Nephron progenitor cell (in vitro differentiated cells): ENCODE results near the gene TLR6.

Experiments used
- DNase-seq: peaks from one replicate; pipeline ENCODE4 v3.0.0; 2021
- H3K27ac Mint-ChIP-seq: 2 replicates; pipeline ENCODE4 v1.8.0; 2021; ENCODE audit warnings: mild to moderate bottlenecking, moderate library complexity, mixed read lengths
- H3K27me3 Mint-ChIP-seq: 2 replicates; pipeline ENCODE4 v1.8.0; 2021; ENCODE audit warnings: mild to moderate bottlenecking, low read depth, mixed read lengths; ENCODE audit not compliant: poor library complexity
- H3K36me3 Mint-ChIP-seq: 2 replicates; pipeline ENCODE4 v1.8.0; 2021; ENCODE audit warnings: low read depth, mixed read lengths
- H3K4me1 Mint-ChIP-seq: 2 replicates; pipeline ENCODE4 v1.8.0; 2021; ENCODE audit warnings: mixed read lengths
- H3K4me3 Mint-ChIP-seq: 2 replicates; pipeline ENCODE4 v1.8.0; 2021; ENCODE audit warnings: mild to moderate bottlenecking, moderate library complexity, mixed read lengths
- H3K9me3 Mint-ChIP-seq: 2 replicates; pipeline ENCODE4 v1.8.0; 2021; ENCODE audit warnings: mild to moderate bottlenecking, moderate library complexity, mixed read lengths
- TF ChIP-seq, protein P1 (sequence below): fragments of 200-600 bp; sonication (generic); IDR thresholded peaks from 2 replicates; pipeline ENCODE4 v1.5.0; 2021; ENCODE audit warnings: antibody characterized with exemption

The TLR6 gene

DNA sequence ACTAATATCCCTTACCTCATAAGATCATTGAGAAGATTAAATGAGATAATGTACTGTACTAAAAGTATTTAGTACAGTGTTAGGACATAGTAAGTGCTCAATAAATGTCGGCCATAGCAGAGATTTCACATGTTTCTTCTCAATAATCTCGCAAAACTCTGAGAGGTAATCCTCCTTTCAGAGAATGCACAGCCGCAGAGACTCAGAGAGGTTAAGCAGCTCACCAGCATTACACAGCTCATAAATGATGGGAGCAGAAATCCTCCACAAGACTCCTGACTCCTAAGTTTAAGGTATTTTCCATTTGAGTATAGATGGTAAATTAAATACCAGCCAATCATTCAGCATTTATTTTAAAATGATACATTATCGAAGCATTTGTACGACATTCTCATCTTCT is 45.6 kb upstream of the TLR6 start:
- peaks cover 33% of the 10 kb centered on the region for H3K4me1 Mint-ChIP-seq
- TF ChIP-seq, protein P1, sequence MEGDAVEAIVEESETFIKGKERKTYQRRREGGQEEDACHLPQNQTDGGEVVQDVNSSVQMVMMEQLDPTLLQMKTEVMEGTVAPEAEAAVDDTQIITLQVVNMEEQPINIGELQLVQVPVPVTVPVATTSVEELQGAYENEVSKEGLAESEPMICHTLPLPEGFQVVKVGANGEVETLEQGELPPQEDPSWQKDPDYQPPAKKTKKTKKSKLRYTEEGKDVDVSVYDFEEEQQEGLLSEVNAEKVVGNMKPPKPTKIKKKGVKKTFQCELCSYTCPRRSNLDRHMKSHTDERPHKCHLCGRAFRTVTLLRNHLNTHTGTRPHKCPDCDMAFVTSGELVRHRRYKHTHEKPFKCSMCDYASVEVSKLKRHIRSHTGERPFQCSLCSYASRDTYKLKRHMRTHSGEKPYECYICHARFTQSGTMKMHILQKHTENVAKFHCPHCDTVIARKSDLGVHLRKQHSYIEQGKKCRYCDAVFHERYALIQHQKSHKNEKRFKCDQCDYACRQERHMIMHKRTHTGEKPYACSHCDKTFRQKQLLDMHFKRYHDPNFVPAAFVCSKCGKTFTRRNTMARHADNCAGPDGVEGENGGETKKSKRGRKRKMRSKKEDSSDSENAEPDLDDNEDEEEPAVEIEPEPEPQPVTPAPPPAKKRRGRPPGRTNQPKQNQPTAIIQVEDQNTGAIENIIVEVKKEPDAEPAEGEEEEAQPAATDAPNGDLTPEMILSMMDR = no peak
- no peaks in the 10 kb centered on the region for H3K27me3 Mint-ChIP-seq
- no peaks in the 10 kb centered on the region for H3K9me3 Mint-ChIP-seq
- DNase-seq = no peak
- H3K4me3 Mint-ChIP-seq = no peak overlapping the region
- H3K36me3 Mint-ChIP-seq = peaks cover 25% of the 10 kb centered on the region
- H3K27ac Mint-ChIP-seq = no peak overlapping the region

DNA sequence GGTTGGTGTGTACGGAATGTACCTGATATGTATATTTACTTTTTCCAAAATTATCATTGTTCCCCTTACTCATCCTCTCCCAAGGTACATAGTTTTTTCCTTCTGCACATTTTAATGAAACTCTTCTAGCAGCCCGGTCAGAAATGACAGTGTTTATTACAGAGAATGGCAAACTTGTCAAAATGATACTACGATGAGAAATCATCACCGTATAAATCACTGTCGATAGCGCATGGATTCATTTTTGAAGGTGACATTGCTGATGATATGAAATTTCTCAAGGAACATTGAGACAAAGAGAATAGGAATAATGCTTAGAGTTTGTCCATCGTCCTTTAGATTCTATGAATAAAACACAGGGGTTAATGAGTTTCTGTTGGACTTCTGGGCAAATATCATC is 41.6 kb upstream of the TLR6 start:
- Mint-ChIP-seq H3K4me3 (no peak overlapping the region), H3K27me3 (no peaks in the 10 kb centered on the region), H3K9me3 (no peaks in the 10 kb centered on the region), H3K4me1 (peaks cover 18% of the 10 kb centered on the region), H3K36me3 (peaks cover 32% of the 10 kb centered on the region), H3K27ac (no peak overlapping the region)
- TF ChIP-seq, protein P1 = no peak
- no peak for DNase-seq

GRCh38 chr4:38896940-38897339 is 40.3 kb upstream of the TLR6 start:
- H3K36me3 Mint-ChIP-seq = peaks cover 40% of the 10 kb centered on the region
- H3K4me3 Mint-ChIP-seq = no peak overlapping the region
- H3K27ac Mint-ChIP-seq = no peak overlapping the region
- H3K9me3 Mint-ChIP-seq = no peaks in the 10 kb centered on the region
- H3K4me1 Mint-ChIP-seq = peaks cover 15% of the 10 kb centered on the region
- TF ChIP-seq, protein P1 = no peak
- no peaks in the 10 kb centered on the region for H3K27me3 Mint-ChIP-seq
- DNase-seq = no peak

DNA sequence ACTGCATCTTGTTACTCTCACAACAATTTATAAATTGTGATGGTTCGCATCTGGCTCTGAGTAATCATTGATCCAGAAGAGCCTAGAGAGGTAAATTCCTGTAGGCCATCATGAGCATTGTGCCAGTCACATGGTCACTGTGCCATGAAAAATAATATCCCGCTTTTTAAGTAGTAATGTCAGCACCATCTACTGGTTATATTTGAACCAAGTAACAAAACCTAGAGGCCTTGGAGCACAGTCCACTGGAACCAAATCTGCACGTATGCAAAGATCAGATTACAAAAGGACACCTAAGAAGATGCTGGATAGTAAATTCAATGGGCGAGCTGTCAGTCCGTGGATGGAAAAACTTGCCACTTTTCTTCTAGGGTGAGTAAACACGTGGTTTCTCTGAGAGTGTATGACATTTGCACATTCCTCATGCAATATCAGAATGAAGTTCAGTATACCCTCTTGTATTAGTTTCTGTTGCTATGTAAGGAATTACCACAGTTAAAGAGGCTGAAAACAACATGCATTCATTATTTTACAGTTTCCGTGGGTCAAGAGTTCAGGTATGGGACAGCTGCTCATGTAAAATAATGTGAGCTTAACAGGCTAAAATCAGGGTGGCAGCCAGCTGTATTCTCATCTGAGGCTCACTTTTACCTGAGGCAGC is 37.8 kb upstream of the TLR6 start:
- peaks cover 51% of the 10 kb centered on the region for H3K36me3 Mint-ChIP-seq
- H3K27ac Mint-ChIP-seq = peak overlapping the region; percentile 79
- peaks cover 15% of the 10 kb centered on the region for H3K4me1 Mint-ChIP-seq
- H3K9me3 Mint-ChIP-seq = no peaks in the 10 kb centered on the region
- H3K4me3 Mint-ChIP-seq = no peak overlapping the region
- TF ChIP-seq, protein P1 = no peak
- DNase-seq = no peak
- no peaks in the 10 kb centered on the region for H3K27me3 Mint-ChIP-seq

DNA sequence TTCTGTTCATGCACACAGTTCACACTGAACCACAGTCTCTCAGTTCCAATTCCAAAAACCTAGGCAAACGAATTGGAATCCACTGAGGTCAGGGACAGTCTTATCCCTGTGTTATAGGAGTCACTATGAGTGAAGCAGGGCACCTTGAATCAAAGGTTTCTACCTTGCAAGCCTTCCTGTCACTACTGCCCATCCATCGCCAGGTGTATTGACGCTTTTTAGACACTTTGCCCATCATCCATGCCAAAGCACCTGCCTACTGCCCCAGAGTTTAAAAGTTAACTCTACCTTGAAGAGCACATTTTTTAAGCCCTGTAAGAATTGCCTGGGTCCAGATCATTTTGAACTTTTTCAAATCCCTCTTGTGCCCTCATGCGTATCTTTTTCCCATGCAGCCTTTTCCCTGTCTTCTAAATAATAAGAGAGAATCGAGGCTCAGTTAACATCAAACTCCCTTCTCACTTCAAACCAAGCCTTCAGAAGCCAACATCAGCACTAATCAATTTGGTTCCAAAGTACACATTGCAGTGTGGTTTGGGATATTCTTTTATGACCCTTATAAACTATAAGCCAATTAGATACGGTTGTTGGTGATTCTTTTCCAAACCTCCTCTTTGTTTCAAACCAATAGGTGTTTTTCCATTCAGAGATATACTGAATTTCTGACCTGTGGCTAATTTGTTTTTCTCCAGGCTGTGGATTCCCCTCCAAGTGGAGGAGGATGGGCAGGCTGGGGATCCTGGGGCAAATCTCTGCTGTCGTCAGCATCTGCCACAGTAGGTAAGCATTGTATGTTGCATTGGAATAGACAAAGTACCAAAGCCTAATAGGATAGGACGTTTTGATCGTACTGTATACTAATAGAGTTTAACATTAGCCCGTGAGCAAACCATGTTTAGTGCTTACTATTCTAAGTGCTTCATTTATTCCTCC is 34.7 kb upstream of the TLR6 start:
- no peak for DNase-seq
- Mint-ChIP-seq H3K27ac (peak overlapping the region; percentile 22), H3K4me1 (peaks cover 15% of the 10 kb centered on the region), H3K36me3 (peaks cover 45% of the 10 kb centered on the region), H3K27me3 (no peaks in the 10 kb centered on the region), H3K4me3 (no peak overlapping the region), H3K9me3 (no peaks in the 10 kb centered on the region)
- TF ChIP-seq, protein P1 = no peak
